GM23338 (cell line): Measurements from ENCODE around the gene NECTIN2. TPM values are rescaled to one million over a fixed set of nuclear protein-coding genes. Genes with fewer than 3 reads are reported as not detected.

ENCODE experiments used
- ATAC-seq: fragments of 200-7000 bp; cut with Tn5 transposase; 3 replicates; pipeline ENCODE4 v1.9.1; 2020
- DNase-seq: peaks from one replicate; pipeline ENCODE4 v3.0.0-alpha.2; 2015; ENCODE audit warnings: low spot score
- H2AFZ ChIP-seq: fragments of 200-600 bp; sonication (generic); 2 replicates; pipeline ENCODE4 v1.8.0; 2016; ENCODE audit warnings: antibody characterized with exemption, mild to moderate bottlenecking, moderate library complexity
- H3F3A ChIP-seq: fragments of 200-600 bp; sonication (generic); replicated peaks from 2 replicates; pipeline ENCODE4 v1.8.0; 2017; ENCODE audit warnings: antibody characterized with exemption, mixed run types, low read depth
- H3K27ac ChIP-seq: fragments of 200-600 bp; sonication (generic); 2 replicates; pipeline ENCODE4 v1.6.1; 2016; ENCODE audit warnings: low read depth
- H3K27me3 ChIP-seq: fragments of 200-600 bp; sonication (generic); 2 replicates; pipeline ENCODE4 v1.8.0; 2016; ENCODE audit warnings: mild to moderate bottlenecking, mixed run types, moderate library complexity; ENCODE audit not compliant: insufficient read depth
- H3K36me3 ChIP-seq: fragments of 200-600 bp; sonication (generic); 2 replicates; pipeline ENCODE4 v1.8.0; 2016; ENCODE audit warnings: mild to moderate bottlenecking; ENCODE audit not compliant: insufficient read depth
- H3K4me1 ChIP-seq: fragments of 200-600 bp; sonication (generic); 2 replicates; pipeline ENCODE4 v1.8.0; 2016; ENCODE audit warnings: mild to moderate bottlenecking, moderate library complexity; ENCODE audit not compliant: insufficient read depth
- H3K4me2 ChIP-seq: fragments of 200-600 bp; sonication (generic); 2 replicates; pipeline ENCODE4 v1.7.1; 2017; ENCODE audit warnings: mixed run types
- H3K4me3 ChIP-seq: fragments of 200-600 bp; sonication (generic); 2 replicates; pipeline ENCODE4 v1.6.1; 2016; ENCODE audit warnings: mixed run types
- H3K79me2 ChIP-seq: fragments of 200-600 bp; sonication (generic); replicated peaks from 2 replicates; pipeline ENCODE4 v1.8.0; 2017; ENCODE audit warnings: mild to moderate bottlenecking; ENCODE audit not compliant: insufficient read depth
- H3K9me2 ChIP-seq: fragments of 200-600 bp; sonication (generic); 2 replicates; pipeline ENCODE4 v1.8.0; 2017; ENCODE audit not compliant: insufficient read depth
- H4K20me1 ChIP-seq: fragments of 200-600 bp; sonication (generic); replicated peaks from 2 replicates; pipeline ENCODE4 v1.8.0; 2017; ENCODE audit warnings: mild to moderate bottlenecking; ENCODE audit not compliant: insufficient read depth
- H3K27ac Mint-ChIP-seq: 2 replicates; pipeline ENCODE4 v1.8.0; 2020; ENCODE audit warnings: inconsistent platforms, mild to moderate bottlenecking, moderate library complexity, mixed read lengths
- H3K27me3 Mint-ChIP-seq: 3 replicates; pipeline ENCODE4 v1.8.0; 2022; ENCODE audit warnings: low read depth, mild to moderate bottlenecking, moderate library complexity, mixed read lengths, inconsistent platforms; ENCODE audit not compliant: insufficient read depth, poor library complexity
- H3K36me3 Mint-ChIP-seq: 3 replicates; pipeline ENCODE4 v1.8.0; 2021; ENCODE audit warnings: low read depth, mild to moderate bottlenecking, inconsistent platforms, moderate library complexity, mixed read lengths
- H3K4me1 Mint-ChIP-seq: 3 replicates; pipeline ENCODE4 v1.8.0; 2020; ENCODE audit warnings: mild to moderate bottlenecking, inconsistent platforms, mixed read lengths
- H3K4me3 Mint-ChIP-seq: 3 replicates; pipeline ENCODE4 v1.8.0; 2021; ENCODE audit warnings: moderate library complexity, mild to moderate bottlenecking, inconsistent platforms, mixed read lengths
- H3K9me3 Mint-ChIP-seq: 3 replicates; pipeline ENCODE4 v1.8.0; 2020; ENCODE audit warnings: moderate library complexity, mild to moderate bottlenecking, inconsistent platforms, mixed read lengths
- CREB1 ChIP-seq: fragments of 250-450 bp; sonication (Bioruptor Pico); IDR thresholded peaks from 2 replicates; pipeline ENCODE4 v1.5.0; 2020; ENCODE audit warnings: low read depth, mild to moderate bottlenecking, moderate library complexity
- EZH2phosphoT487 ChIP-seq: fragments of 200-600 bp; sonication (generic); IDR thresholded peaks from one replicate; pipeline ENCODE4 v1.8.1; 2018; ENCODE audit warnings: antibody characterized with exemption; ENCODE audit not compliant: unreplicated experiment
- JUNB ChIP-seq: IDR thresholded peaks from one replicate; pipeline ENCODE4 v1.6.1; 2016; ENCODE audit warnings: antibody characterized with exemption; ENCODE audit not compliant: unreplicated experiment
- NANOG ChIP-seq: IDR thresholded peaks from 2 replicates; pipeline ENCODE4 v1.6.1; 2016; ENCODE audit warnings: antibody characterized with exemption, borderline replicate concordance
- POLR2AphosphoS5 ChIP-seq: IDR thresholded peaks from 2 replicates; pipeline ENCODE4 v1.6.1; 2016; ENCODE audit warnings: antibody characterized with exemption, low read depth
- STAT1 ChIP-seq: IDR thresholded peaks from one replicate; pipeline ENCODE4 v1.6.1; 2016; ENCODE audit warnings: antibody characterized with exemption; ENCODE audit not compliant: unreplicated experiment
- ZNF114 ChIP-seq: fragments of 250-450 bp; sonication (Bioruptor Pico); IDR thresholded peaks from 2 replicates; pipeline ENCODE4 v1.5.0; 2020; ENCODE audit warnings: mild to moderate bottlenecking, moderate library complexity
- ZNF331 ChIP-seq: fragments of 250-450 bp; sonication (Bioruptor Pico); IDR thresholded peaks from 2 replicates; pipeline ENCODE4 v1.5.0; 2020; ENCODE audit warnings: low read depth, mild to moderate bottlenecking, moderate library complexity
- polyA plus RNA-seq: library from polyadenylated mRNA; unstranded; fragments of >200 nt; fragmentation: Nextera tagmentation; extraction: Ambion mirVana; gene quantifications from 2 replicates; pipeline ENCODE4 v1.2.1, GENCODE V29; 2016
- total RNA-seq: library from RNA; depleted of rRNA; stranded (reverse); fragments of >200 nt; shearing (Covaris generic); gene quantifications from 2 replicates; pipeline ENCODE4 v1.2.3, GENCODE V29; 2014
- TF ChIP-seq, protein P1 (sequence below): fragments of 250-450 bp; sonication (Bioruptor Pico); IDR thresholded peaks from 2 replicates; pipeline ENCODE4 v1.5.0; 2020; ENCODE audit warnings: mild to moderate bottlenecking, moderate library complexity
- TF ChIP-seq, protein P2 (sequence below): IDR thresholded peaks from one replicate; pipeline ENCODE4 v1.6.1; 2018; ENCODE audit warnings: antibody characterized with exemption; ENCODE audit not compliant: unreplicated experiment
- TF ChIP-seq, protein P3 (sequence below), 2 experiments: fragments of 200-600 bp in 1 of 2; sonication (generic) in 1 of 2; conservative IDR thresholded peaks; 2 replicates each; pipeline versions ENCODE4 v1.5.1 to v1.6.1; 2016 to 2017; ENCODE audit warnings: antibody characterized with exemption in 2 of 2, low read depth in 2 of 2, mild to moderate bottlenecking in 2 of 2, moderate library complexity in 1 of 2

The NECTIN2 gene
- total and polyA plus RNA-seq, 2 experiments from 2014 or later, result 109 to 230 TPM

DNA sequence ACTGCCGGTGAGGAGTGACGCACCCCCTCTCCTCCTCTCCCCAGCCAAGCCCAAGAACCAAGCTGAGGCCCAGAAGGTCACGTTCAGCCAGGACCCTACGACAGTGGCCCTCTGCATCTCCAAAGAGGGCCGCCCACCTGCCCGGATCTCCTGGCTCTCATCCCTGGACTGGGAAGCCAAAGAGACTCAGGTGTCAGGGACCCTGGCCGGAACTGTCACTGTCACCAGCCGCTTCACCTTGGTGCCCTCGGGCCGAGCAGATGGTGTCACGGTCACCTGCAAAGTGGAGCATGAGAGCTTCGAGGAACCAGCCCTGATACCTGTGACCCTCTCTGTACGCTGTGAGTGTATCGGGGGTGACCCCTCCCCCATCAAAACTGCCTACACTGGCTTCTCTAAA lies 25.7 kb downstream of the NECTIN2 start:
- Histone ChIP-seq H3K36me3 (peaks cover 26% of the 10 kb centered on the region), H3K4me2 (no peak overlapping the region), H3K27me3 (no peaks in the 10 kb centered on the region), H4K20me1 (peaks cover 12% of the 10 kb centered on the region), H3K79me2 (peaks cover 4% of the 10 kb centered on the region; the same call in 1 of the 2 replicates), H3K4me1 (peaks cover 7% of the 10 kb centered on the region; the same call in 1 of the 2 replicates), H3K27ac (no peak overlapping the region), H3K9me2 (no peaks in the 10 kb centered on the region), H3K4me3 (no peak overlapping the region), H3F3A (0 out of 2 replicates have a peak, but pooled peaks cover 18% of the 10 kb centered on the region), H2AFZ (no peak overlapping the region)
- H3K9me3 Mint-ChIP-seq, result no peaks in the 10 kb centered on the region
- TF ChIP-seq EZH2phosphoT487 (no peak), STAT1 (no peak), ZNF331 (CRISPR knock-in tag) (no peak)
- H3K4me3 Mint-ChIP-seq, result no peak overlapping the region
- ATAC-seq (no peak), DNase-seq (no peak)
- H3K27ac Mint-ChIP-seq, result no peak overlapping the region
- peaks cover 12% of the 10 kb centered on the region for H3K27me3 Mint-ChIP-seq
- peaks cover 9% of the 10 kb centered on the region for H3K4me1 Mint-ChIP-seq
- peaks cover 82% of the 10 kb centered on the region for H3K36me3 Mint-ChIP-seq

DNA sequence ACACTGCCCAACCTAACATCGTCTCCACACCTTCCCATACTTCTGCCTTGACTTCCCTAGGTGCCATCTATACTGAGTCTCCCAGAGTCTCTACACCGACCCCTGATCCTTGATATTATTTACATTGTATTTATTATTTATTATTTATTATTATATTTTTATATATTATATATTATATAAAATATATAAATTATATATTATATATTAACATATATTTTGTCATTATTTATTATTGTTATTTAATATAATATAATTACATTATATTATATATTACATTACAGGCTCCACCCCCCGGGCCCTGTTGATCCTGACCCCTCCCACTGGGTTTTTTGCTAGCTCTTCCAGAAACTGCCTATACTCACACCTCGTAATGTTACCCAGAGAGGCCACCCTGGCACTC lies 26.6 kb downstream of the NECTIN2 start:
- no peak overlapping the region for H3K4me3 ChIP-seq
- H3K4me1 ChIP-seq, result peaks cover 16% of the 10 kb centered on the region
- Mint-ChIP-seq H3K9me3 (no peaks in the 10 kb centered on the region), H3K4me3 (no peak overlapping the region), H3K27me3 (peaks cover 13% of the 10 kb centered on the region), H3K36me3 (peaks cover 82% of the 10 kb centered on the region), H3K4me1 (peaks cover 17% of the 10 kb centered on the region), H3K27ac (no peak overlapping the region)
- H3K36me3 ChIP-seq, result peaks cover 26% of the 10 kb centered on the region
- no peaks in the 10 kb centered on the region for H3K9me2 ChIP-seq
- no peaks in the 10 kb centered on the region for H3K27me3 ChIP-seq
- H3K4me2 ChIP-seq, result no peak overlapping the region
- DNase-seq (no peak), ATAC-seq (no peak)
- peaks cover 17% of the 10 kb centered on the region for H4K20me1 ChIP-seq
- 0 out of 2 replicates have a peak, but pooled peaks cover 24% of the 10 kb centered on the region for H3F3A ChIP-seq
- H3K27ac ChIP-seq, result no peak overlapping the region
- 0 out of 2 replicates have a peak, but pooled peaks cover under 1% of the 10 kb centered on the region for H3K79me2 ChIP-seq
- H2AFZ ChIP-seq, result no peak overlapping the region
- no peak for TF ChIP-seq CREB1
- TF ChIP-seq ZNF114, result no peak
- no peak for TF ChIP-seq STAT1
- TF ChIP-seq, protein P1, sequence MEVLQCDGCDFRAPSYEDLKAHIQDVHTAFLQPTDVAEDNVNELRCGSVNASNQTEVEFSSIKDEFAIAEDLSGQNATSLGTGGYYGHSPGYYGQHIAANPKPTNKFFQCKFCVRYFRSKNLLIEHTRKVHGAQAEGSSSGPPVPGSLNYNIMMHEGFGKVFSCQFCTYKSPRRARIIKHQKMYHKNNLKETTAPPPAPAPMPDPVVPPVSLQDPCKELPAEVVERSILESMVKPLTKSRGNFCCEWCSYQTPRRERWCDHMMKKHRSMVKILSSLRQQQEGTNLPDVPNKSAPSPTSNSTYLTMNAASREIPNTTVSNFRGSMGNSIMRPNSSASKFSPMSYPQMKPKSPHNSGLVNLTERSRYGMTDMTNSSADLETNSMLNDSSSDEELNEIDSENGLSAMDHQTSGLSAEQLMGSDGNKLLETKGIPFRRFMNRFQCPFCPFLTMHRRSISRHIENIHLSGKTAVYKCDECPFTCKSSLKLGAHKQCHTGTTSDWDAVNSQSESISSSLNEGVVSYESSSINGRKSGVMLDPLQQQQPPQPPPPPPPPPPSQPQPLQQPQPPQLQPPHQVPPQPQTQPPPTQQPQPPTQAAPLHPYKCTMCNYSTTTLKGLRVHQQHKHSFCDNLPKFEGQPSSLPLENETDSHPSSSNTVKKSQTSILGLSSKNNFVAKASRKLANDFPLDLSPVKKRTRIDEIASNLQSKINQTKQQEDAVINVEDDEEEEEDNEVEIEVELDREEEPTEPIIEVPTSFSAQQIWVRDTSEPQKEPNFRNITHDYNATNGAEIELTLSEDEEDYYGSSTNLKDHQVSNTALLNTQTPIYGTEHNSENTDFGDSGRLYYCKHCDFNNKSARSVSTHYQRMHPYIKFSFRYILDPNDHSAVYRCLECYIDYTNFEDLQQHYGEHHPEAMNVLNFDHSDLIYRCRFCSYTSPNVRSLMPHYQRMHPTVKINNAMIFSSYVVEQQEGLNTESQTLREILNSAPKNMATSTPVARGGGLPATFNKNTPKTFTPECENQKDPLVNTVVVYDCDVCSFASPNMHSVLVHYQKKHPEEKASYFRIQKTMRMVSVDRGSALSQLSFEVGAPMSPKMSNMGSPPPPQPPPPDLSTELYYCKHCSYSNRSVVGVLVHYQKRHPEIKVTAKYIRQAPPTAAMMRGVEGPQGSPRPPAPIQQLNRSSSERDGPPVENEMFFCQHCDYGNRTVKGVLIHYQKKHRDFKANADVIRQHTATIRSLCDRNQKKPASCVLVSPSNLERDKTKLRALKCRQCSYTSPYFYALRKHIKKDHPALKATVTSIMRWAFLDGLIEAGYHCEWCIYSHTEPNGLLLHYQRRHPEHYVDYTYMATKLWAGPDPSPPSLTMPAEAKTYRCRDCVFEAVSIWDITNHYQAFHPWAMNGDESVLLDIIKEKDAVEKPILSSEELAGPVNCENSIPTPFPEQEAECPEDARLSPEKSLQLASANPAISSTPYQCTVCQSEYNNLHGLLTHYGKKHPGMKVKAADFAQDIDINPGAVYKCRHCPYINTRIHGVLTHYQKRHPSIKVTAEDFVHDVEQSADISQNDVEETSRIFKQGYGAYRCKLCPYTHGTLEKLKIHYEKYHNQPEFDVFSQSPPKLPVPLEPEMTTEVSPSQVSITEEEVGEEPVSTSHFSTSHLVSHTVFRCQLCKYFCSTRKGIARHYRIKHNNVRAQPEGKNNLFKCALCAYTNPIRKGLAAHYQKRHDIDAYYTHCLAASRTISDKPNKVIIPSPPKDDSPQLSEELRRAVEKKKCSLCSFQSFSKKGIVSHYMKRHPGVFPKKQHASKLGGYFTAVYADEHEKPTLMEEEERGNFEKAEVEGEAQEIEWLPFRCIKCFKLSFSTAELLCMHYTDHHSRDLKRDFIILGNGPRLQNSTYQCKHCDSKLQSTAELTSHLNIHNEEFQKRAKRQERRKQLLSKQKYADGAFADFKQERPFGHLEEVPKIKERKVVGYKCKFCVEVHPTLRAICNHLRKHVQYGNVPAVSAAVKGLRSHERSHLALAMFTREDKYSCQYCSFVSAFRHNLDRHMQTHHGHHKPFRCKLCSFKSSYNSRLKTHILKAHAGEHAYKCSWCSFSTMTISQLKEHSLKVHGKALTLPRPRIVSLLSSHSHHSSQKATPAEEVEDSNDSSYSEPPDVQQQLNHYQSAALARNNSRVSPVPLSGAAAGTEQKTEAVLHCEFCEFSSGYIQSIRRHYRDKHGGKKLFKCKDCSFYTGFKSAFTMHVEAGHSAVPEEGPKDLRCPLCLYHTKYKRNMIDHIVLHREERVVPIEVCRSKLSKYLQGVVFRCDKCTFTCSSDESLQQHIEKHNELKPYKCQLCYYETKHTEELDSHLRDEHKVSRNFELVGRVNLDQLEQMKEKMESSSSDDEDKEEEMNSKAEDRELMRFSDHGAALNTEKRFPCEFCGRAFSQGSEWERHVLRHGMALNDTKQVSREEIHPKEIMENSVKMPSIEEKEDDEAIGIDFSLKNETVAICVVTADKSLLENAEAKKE (CRISPR knock-in tag), result no peak
- TF ChIP-seq POLR2AphosphoS5, result no peak
- TF ChIP-seq, protein P2, sequence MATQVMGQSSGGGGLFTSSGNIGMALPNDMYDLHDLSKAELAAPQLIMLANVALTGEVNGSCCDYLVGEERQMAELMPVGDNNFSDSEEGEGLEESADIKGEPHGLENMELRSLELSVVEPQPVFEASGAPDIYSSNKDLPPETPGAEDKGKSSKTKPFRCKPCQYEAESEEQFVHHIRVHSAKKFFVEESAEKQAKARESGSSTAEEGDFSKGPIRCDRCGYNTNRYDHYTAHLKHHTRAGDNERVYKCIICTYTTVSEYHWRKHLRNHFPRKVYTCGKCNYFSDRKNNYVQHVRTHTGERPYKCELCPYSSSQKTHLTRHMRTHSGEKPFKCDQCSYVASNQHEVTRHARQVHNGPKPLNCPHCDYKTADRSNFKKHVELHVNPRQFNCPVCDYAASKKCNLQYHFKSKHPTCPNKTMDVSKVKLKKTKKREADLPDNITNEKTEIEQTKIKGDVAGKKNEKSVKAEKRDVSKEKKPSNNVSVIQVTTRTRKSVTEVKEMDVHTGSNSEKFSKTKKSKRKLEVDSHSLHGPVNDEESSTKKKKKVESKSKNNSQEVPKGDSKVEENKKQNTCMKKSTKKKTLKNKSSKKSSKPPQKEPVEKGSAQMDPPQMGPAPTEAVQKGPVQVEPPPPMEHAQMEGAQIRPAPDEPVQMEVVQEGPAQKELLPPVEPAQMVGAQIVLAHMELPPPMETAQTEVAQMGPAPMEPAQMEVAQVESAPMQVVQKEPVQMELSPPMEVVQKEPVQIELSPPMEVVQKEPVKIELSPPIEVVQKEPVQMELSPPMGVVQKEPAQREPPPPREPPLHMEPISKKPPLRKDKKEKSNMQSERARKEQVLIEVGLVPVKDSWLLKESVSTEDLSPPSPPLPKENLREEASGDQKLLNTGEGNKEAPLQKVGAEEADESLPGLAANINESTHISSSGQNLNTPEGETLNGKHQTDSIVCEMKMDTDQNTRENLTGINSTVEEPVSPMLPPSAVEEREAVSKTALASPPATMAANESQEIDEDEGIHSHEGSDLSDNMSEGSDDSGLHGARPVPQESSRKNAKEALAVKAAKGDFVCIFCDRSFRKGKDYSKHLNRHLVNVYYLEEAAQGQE, result no peak
- TF ChIP-seq JUNB, result no peak
- no peak for TF ChIP-seq NANOG
- TF ChIP-seq, protein P3, sequence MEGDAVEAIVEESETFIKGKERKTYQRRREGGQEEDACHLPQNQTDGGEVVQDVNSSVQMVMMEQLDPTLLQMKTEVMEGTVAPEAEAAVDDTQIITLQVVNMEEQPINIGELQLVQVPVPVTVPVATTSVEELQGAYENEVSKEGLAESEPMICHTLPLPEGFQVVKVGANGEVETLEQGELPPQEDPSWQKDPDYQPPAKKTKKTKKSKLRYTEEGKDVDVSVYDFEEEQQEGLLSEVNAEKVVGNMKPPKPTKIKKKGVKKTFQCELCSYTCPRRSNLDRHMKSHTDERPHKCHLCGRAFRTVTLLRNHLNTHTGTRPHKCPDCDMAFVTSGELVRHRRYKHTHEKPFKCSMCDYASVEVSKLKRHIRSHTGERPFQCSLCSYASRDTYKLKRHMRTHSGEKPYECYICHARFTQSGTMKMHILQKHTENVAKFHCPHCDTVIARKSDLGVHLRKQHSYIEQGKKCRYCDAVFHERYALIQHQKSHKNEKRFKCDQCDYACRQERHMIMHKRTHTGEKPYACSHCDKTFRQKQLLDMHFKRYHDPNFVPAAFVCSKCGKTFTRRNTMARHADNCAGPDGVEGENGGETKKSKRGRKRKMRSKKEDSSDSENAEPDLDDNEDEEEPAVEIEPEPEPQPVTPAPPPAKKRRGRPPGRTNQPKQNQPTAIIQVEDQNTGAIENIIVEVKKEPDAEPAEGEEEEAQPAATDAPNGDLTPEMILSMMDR (conservative IDR thresholded peaks at IDR 0.05; ENCODE audit: low read depth in 2 of 2), result no peak
